GM03348 (cell line): ENCODE measurements around the gene SETD2.
A peak's percentile ranks its signal among the peaks of the same experiment; 100 is the strongest.

ENCODE experiments used
- DNase-seq: peaks from one replicate; pipeline ENCODE4 v3.0.0; 2012; ENCODE audit warnings: low spot score

Gene SETD2

GRCh38 chr3:47009225-47010110 lies 154.4 kb downstream of the SETD2 start:
- peak; percentile 100 for DNase-seq

GRCh38 chr3:47008851-47009224 lies 155.1 kb downstream of the SETD2 start:
- DNase-seq: no peak

GRCh38 chr3:47008234-47008796 lies 155.6 kb downstream of the SETD2 start:
- DNase-seq: no peak

- no peak for DNase-seq
Observed at GRCh38 chr3:47007482-47008233, 156.3 kb downstream of the SETD2 start.

- DNase-seq: no peak
Observed at GRCh38 chr3:47007001-47007400, 156.9 kb downstream of the SETD2 start.

GRCh38 chr3:47006145-47006651 lies 157.7 kb downstream of the SETD2 start:
- DNase-seq: no peak

- no peak for DNase-seq
Observed at GRCh38 chr3:47005212-47006144, 158.4 kb downstream of the SETD2 start.

- no peak for DNase-seq
Observed at GRCh38 chr3:47004369-47005211, 159.3 kb downstream of the SETD2 start.

- DNase-seq: no peak
Observed at GRCh38 chr3:47003461-47004368, 160.2 kb downstream of the SETD2 start.

- no peak for DNase-seq
Observed at GRCh38 chr3:47003056-47003410, 160.9 kb downstream of the SETD2 start.

- no peak for DNase-seq
Observed at GRCh38 chr3:47002171-47003055, 161.5 kb downstream of the SETD2 start.

- no peak for DNase-seq
Observed at GRCh38 chr3:47001731-47002170, 162.2 kb downstream of the SETD2 start.

- DNase-seq: no peak
Observed at GRCh38 chr3:47000922-47001730, 162.8 kb downstream of the SETD2 start.

GRCh38 chr3:47000198-47000815 lies 163.6 kb downstream of the SETD2 start:
- peak; percentile 30 for DNase-seq

GRCh38 chr3:46999516-47000197 lies 164.3 kb downstream of the SETD2 start:
- no peak for DNase-seq

- no peak for DNase-seq
Observed at GRCh38 chr3:46998852-46999515, 164.9 kb downstream of the SETD2 start.
